ENCODE results near the gene CCIN.
"Not testable (repeated sequence)": the region's sequence is repeated elsewhere in the genome, so short reads cannot be mapped to it uniquely, and the experiment has no call there.

- TF ChIP-seq CTCF (IDR thresholded peaks at IDR 0.05); ZFX (IDR thresholded peaks at IDR 0.05; ENCODE audit: borderline replicate concordance): not testable (repeated sequence)
Observed at GRCh38 chr9:36160126-36160525, 9.1 kb upstream of the CCIN start.

Measured in 22Rv1 (cell line).